Breast epithelium (tissue), 3 donors: Measurements from ENCODE around the gene KIR3DL1.

Experiments used
- CTCF ChIP-seq, 3 donors: fragments of 450-650 bp; IDR thresholded peaks; one replicate each; pipeline ENCODE4 v1.5.1; 2016 to 2017; ENCODE audit warnings: antibody characterized with exemption in 3 of 3, mild to moderate bottlenecking in 3 of 3, moderate library complexity in 3 of 3
- POLR2A ChIP-seq: fragments of 450-650 bp; IDR thresholded peaks from one replicate; pipeline ENCODE4 v1.6.1; 2016; ENCODE audit warnings: antibody characterized with exemption, mild to moderate bottlenecking, moderate library complexity
- POLR2AphosphoS5 ChIP-seq, 3 donors: sonication (generic); formaldehyde crosslinking; IDR thresholded peaks; one replicate each; pipeline ENCODE4 v1.6.1; 2017; ENCODE audit warnings: antibody characterized with exemption in 3 of 3

- TF ChIP-seq CTCF (IDR thresholded peaks at IDR 0.05) (no peak), POLR2A (no peak), POLR2AphosphoS5 (IDR thresholded peaks at IDR 0.05) (no peak)
These were observed 35.1 kb downstream of the KIR3DL1 start for GRCh38 chr19:54851353-54851752.
